D721Med (cell line): ENCODE results near the gene CACNG5.

ENCODE experiments used
- DNase-seq: peaks from one replicate; pipeline ENCODE4 v3.0.0; 2011; ENCODE audit warnings: low spot score; ENCODE audit not compliant: insufficient read length
- FAIRE-seq: peaks from 2 replicates; lab custom pipeline; 2011; peaks lifted over from hg19 to GRCh38; lab: Jason Lieb, UNC
- TF ChIP-seq, protein P1 (sequence below): IDR thresholded peaks from 2 replicates; pipeline ENCODE4 v1.5.1; 2012; ENCODE audit warnings: mild to moderate bottlenecking, control low read depth; ENCODE audit not compliant: insufficient read depth; ENCODE audit errors: missing control alignments

The CACNG5 gene, protein sequence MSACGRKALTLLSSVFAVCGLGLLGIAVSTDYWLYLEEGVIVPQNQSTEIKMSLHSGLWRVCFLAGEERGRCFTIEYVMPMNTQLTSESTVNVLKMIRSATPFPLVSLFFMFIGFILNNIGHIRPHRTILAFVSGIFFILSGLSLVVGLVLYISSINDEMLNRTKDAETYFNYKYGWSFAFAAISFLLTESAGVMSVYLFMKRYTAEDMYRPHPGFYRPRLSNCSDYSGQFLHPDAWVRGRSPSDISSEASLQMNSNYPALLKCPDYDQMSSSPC

DNA sequence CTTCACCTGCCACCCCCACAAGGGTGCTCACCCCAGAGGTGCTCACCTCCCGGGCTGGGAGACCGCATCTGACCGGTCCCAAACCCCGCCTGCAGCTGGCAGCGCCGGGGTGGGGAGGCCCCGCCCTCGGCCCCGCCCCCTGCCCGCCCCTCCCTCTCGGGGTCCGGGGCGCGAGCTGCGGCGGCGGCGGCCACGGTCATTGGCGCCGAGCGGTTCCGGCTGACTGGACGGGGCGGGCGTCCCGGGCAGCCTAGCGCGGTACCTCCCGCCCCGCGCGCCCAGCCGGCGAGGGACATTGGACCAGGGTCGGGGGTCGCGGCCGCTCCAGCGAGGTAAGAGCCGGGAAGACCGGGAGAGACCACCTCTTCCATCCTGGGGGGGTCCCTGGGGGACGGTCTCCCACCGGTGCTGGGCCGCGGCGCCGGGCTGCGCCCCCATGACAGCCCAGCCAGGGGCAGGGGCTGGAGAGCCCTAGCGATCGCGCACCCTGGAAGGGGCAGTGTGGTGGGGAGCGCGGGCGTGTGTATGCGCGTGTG, at the start of gene CACNG5:
Gene CACNG5 (plus strand): TSS at position 199 of the 536 bp plus-strand sequence. CDS start 42,216 bp downstream, outside the sequence.
- DNase-seq (peak; percentile 77), FAIRE-seq (no peak)
- TF ChIP-seq, protein P1, sequence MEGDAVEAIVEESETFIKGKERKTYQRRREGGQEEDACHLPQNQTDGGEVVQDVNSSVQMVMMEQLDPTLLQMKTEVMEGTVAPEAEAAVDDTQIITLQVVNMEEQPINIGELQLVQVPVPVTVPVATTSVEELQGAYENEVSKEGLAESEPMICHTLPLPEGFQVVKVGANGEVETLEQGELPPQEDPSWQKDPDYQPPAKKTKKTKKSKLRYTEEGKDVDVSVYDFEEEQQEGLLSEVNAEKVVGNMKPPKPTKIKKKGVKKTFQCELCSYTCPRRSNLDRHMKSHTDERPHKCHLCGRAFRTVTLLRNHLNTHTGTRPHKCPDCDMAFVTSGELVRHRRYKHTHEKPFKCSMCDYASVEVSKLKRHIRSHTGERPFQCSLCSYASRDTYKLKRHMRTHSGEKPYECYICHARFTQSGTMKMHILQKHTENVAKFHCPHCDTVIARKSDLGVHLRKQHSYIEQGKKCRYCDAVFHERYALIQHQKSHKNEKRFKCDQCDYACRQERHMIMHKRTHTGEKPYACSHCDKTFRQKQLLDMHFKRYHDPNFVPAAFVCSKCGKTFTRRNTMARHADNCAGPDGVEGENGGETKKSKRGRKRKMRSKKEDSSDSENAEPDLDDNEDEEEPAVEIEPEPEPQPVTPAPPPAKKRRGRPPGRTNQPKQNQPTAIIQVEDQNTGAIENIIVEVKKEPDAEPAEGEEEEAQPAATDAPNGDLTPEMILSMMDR, result no peak

DNA sequence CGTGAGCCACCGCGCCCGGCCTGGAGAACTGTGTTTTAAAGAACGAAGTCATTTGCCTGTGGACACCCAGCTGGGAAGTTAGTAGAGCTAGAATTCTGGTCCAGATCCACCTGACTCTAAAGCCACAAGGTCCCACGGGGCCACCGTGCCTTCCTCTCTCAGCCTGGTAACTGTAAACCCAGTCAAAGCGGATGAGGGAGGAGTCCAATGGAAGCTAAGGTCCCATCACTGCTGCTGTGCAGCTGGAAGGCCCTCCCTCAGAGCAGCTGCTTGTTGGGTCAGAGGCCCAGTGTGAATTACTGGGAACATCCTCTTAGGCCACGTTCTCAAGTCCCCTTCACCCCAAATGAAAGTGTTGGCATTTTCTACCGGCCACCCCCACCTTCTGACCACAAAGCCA, 48.8 kb upstream of the CACNG5 start:
- FAIRE-seq (no peak), DNase-seq (no peak)
- TF ChIP-seq, protein P1, result no peak

DNA sequence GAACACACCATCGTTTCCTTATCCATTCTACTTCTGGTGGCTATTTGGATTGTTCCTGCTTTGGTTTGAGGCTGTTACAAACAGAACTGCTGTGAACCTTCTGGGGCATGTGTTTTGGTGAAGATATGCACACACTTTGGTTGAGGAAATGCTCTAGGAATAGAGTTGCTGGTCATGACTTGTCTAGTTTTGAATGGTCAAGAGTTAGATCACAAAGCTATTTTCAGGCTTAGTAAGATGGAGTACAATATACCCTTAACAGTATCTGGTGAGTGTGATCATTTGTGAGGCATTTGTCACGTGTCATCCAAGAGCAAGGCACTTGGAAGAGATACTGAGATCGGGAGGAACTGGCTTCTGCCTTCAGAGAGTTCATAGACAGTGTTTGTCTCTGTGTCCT, 47.0 kb upstream of the CACNG5 start:
- TF ChIP-seq, protein P1, result no peak
- DNase-seq (no peak), FAIRE-seq (no peak)

DNA sequence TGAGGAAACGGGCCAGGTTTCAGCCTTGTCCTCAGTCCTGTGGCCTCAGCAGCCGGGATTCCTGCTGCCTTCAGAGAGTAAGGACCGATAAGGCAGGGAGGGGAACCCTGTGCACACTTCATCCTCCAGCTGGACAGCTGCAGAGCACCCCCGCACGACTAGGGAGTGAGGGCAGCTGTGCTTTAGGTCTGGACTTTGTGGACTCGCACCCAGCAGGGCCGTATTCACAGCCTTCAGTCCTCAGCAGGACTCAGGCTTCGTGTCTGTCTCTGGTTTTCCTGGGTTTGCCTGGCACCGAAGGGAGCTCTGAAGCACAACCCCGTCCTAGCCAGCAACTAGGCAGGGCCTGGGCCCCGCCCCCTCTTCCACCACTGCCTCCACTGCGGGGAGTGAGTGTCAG, 45.8 kb upstream of the CACNG5 start:
- DNase-seq (no peak), FAIRE-seq (no peak)
- TF ChIP-seq, protein P1, result no peak

DNA sequence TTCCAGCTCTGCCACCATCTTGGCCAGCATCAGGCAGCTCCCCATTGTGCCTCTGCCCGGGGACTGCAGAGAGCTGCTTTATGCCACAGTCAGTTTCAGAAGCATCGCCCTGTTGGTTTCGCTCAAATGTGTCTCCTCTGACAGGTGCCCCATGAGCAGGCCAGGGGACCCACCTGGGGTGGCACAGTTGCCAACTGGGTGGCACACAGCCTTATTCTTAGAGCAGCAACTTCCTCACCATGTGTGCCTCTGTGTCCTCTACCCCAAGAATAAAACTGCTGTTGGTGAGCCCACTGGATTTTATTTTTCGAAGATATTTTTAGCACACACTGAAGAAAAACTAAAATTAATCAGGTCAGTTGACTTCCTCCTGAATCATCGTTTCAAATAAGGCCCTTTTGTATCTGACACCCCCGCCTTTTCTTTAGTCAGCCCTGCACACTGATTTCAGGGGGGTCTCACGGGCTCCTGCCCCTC, 44.9 kb upstream of the CACNG5 start:
- no peak for DNase-seq
- FAIRE-seq, result no peak
- TF ChIP-seq, protein P1, result no peak

DNA sequence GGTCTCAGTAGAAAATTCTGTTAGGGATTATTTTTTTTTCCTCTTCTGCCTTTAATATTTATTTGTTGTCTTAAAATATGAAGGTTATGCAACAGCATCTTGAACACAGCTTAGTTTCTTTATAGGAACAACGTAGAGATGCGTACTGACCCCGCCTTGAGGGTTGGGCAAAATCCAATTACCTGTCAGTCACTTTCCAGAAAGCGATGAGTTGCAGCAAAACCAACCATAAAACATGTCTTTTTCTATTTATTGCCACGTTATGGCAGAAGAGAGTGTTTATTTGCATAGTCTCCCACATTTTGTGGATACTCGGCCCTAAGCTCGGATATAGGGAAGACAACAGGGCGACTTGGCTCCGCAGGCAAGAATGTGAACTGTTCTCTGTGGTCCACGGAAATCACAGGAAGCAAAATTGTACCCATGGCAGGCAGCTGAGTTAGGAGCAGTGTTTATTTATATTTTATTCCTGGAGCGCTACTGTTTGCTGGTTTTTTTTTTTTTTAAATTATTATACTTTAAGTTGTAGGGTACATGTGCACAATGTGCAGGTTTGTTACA, 44.3 kb upstream of the CACNG5 start:
- TF ChIP-seq, protein P1, result no peak
- DNase-seq (no peak), FAIRE-seq (no peak)

DNA sequence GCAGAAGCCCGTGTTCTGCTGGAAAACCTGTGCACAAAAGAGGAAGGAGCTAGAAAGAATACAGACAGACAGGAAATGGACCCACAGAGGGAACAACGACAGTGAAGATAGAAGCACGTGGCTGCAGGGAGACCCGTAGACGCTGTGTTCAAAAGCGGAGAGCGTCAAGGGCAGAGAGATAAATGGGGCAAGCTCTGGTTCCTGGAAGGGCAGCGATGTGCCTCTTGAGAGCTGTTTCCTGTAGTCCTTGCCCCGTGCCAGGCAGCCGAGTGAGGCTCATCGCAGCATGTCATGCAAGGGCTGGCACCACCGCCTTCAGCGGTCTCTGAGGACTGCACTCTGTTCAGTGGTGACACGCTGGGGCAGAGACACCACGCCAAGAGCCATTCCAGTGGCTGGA, 43.6 kb upstream of the CACNG5 start:
- FAIRE-seq (no peak), DNase-seq (no peak)
- TF ChIP-seq, protein P1, result no peak
